ENCODE results near the gene MYBBP1A. TPM values are rescaled to one million over a fixed set of nuclear protein-coding genes. Genes with fewer than 3 reads are reported as not detected.

MYBBP1A gene
- total and polyA plus RNA-seq, 7 donors = 28.5 to 63.2 (median 41.0) TPM

DNA sequence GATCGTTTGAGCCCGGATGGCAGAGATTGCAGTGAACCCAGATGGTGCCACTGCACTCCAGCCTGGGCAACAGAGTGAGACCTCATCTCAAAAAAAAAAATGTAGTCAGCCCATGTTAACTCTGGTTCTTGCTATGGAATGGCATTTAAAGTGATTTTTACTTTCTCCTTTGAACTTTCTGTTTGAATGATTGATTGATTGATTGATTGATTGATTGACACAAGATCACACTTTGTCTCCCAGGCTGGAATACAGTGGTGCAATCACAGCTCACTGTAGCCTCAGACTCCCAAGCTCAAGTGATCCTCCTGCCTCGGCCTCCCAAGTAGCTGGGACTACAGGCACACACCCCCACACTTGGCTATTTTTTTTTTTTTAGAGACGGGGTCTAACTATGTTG lies 46.1 kb upstream of the MYBBP1A start:
- peaks cover 0 to 53% of the 10 kb centered on the region in 2 donors for H3K36me3 ChIP-seq (ENCODE audit: insufficient read depth in 1 of 2, low read depth in 1 of 2)
- peak in 1 of 2 donors; percentile 22 for DNase-seq
- no peaks in the 10 kb centered on the region for H3K27me3 ChIP-seq (ENCODE audit: insufficient read depth in 3 of 3, low read length in 2 of 3)
- TF ChIP-seq, protein P1, sequence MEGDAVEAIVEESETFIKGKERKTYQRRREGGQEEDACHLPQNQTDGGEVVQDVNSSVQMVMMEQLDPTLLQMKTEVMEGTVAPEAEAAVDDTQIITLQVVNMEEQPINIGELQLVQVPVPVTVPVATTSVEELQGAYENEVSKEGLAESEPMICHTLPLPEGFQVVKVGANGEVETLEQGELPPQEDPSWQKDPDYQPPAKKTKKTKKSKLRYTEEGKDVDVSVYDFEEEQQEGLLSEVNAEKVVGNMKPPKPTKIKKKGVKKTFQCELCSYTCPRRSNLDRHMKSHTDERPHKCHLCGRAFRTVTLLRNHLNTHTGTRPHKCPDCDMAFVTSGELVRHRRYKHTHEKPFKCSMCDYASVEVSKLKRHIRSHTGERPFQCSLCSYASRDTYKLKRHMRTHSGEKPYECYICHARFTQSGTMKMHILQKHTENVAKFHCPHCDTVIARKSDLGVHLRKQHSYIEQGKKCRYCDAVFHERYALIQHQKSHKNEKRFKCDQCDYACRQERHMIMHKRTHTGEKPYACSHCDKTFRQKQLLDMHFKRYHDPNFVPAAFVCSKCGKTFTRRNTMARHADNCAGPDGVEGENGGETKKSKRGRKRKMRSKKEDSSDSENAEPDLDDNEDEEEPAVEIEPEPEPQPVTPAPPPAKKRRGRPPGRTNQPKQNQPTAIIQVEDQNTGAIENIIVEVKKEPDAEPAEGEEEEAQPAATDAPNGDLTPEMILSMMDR (IDR thresholded peaks at IDR 0.05) = no peak
- 70 to 85% (median 79%) methylated on average over 4 of the region's 4 CpGs for WGBS, 3 donors
- H3K4me1 ChIP-seq = peaks cover 90% of the 10 kb centered on the region
- ATAC-seq = no peak
- peak overlapping the region; percentile 13 for H3K4me3 ChIP-seq
- intact Hi-C loops (cut with DNase I) = loop anchor here in 1 of 2 donors (2.0 kb wide), 1 partner anchor 15 kb away; no protein-coding TSS in a partner anchor
- no peaks in the 10 kb centered on the region for H3K9me3 ChIP-seq
- peak overlapping the region; percentile 84 for H3K27ac ChIP-seq

DNA sequence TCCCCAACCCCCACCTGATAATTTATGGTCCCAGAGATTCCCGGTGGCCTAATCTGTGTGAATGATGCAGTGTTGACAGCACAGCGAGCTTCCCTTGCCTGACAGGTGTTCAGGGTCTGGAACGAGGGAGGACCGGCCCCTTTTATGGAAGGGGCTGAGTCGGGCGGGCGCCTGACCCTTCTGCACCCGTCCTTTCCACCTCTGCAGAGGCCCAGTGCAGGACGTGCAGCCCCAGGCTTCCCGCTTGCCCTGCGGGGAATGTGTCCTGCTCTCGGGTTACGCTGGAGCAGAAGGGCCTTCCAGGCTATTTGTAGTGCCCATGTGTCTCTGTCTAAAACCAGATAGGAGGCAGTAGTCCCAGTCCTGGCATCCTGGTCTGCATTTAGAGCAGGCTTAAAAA lies 45.4 kb upstream of the MYBBP1A start:
- peaks cover 87% of the 10 kb centered on the region for H3K4me1 ChIP-seq
- peak; percentile 82 to 95 for DNase-seq
- H3K9me3 ChIP-seq = no peaks in the 10 kb centered on the region
- intact Hi-C loops (cut with DNase I) = loop anchor here in 1 of 2 donors (2.0 kb wide), 1 partner anchor 14 kb away; no protein-coding TSS in a partner anchor
- H3K27ac ChIP-seq = peak overlapping the region; percentile 84
- H3K36me3 ChIP-seq (ENCODE audit: insufficient read depth in 1 of 2, low read depth in 1 of 2) = peaks cover 0 to 50% of the 10 kb centered on the region in 2 donors
- WGBS, 3 donors = 24 to 31% (median 26%) methylated on average over 13 of the region's 13 CpGs
- TF ChIP-seq, protein P1 (IDR thresholded peaks at IDR 0.05) = peak; percentile 24
- ATAC-seq = peak; percentile 65 to 75 (median 66)
- no peaks in the 10 kb centered on the region for H3K27me3 ChIP-seq (ENCODE audit: insufficient read depth in 3 of 3, low read length in 2 of 3)
- H3K4me3 ChIP-seq = no peak overlapping the region

DNA sequence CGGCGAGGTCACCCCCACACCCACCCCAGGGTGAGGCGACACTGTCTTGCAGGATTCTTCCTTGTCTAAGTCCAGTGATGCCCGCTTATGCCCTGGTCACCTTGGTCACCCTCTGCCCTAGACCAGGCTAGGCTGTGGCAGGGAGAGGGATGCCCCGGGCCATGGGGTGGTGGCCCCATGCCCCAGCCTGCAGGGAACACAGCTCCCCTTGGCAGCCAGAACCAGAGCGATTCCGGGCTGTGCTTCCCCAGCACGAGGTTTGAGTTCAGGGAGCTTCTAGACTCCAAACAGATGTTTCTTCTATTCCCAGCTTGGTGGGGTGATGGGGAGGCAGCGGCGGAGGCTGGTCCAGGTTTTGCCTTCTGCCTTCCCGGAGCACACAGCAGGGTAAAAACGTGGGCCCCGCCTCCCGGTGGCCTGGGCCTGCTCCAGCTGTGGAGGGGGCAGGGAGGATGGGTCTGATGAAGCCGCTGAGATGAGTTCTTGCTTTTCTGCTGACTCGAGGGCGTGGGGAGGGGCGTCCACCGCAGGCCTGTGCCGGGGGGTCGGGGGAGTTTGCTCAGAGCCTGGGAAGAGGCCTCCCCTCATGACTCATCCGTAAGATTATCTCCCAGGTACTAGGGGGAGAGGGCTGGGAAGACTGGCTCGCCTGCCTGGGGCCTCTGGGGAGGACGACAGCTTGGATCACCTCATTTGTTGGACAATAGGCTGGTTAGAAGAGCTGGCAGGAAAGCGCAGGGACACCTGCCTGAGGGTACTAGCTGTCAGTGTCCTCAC lies 44.5 kb upstream of the MYBBP1A start:
- DNase-seq (peak; percentile 87 to 92), ATAC-seq (peak; percentile 55 to 66 (median 58))
- Histone ChIP-seq H3K4me3 (peak overlapping the region; percentile 11), H3K4me1 (peaks cover 87% of the 10 kb centered on the region), H3K9me3 (no peaks in the 10 kb centered on the region), H3K27me3 (ENCODE audit: insufficient read depth in 3 of 3, low read length in 2 of 3) (no peaks in the 10 kb centered on the region), H3K27ac (peak overlapping the region; percentile 84), H3K36me3 (ENCODE audit: insufficient read depth in 1 of 2, low read depth in 1 of 2) (peaks cover 0 to 51% of the 10 kb centered on the region in 2 donors)
- WGBS, 3 donors = 12 to 20% (median 16%) methylated on average over 25 of the region's 25 CpGs
- intact Hi-C loops (cut with DNase I) = loop anchor here in 1 of 2 donors (2.0 kb wide), 1 partner anchor 13 kb away; no protein-coding TSS in a partner anchor
- TF ChIP-seq, protein P1 (IDR thresholded peaks at IDR 0.05) = no peak

DNA sequence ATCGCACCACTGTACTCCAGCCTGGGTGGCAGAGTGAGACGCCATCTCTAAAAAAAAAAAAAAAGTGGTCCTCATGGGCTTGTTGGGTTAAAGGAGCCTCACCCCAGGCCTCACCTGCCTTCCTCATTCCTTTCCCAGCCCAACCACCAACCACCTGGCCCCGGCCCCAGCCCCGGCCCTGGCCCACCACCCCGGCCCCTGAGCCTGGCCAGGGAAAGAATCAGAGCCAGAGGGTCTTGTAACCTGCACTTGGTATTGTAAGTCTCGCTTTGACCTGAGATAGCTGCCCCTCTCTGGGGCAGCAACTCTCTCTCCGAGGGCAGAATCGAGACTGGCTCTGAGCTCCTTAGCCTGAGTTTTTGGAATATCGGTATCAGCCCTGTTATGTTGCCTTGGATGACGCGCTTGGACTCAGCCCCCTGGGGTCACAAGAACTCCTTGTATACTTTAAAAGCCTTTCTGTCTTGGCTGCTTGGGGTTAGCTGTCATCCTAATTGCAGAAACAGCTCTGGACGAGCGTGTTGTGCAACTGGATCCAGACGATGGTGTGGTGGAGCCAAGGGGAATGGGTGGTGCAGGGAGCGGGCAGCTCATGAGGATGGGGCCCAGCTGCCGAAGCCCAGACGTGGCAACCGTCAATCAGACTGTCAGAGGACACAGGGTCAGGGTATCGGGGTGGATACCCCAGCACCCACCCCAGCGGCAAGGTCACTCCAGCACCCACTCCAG lies 43.8 kb upstream of the MYBBP1A start:
- 30 to 43% (median 31%) methylated on average over 19 to 20 of the region's 20 CpGs for WGBS, 3 donors
- ATAC-seq = peak; percentile 46 to 66 (median 54)
- Histone ChIP-seq H3K9me3 (no peaks in the 10 kb centered on the region), H3K36me3 (ENCODE audit: insufficient read depth in 1 of 2, low read depth in 1 of 2) (peaks cover 0 to 56% of the 10 kb centered on the region in 2 donors), H3K4me3 (peak overlapping the region; percentile 30), H3K27me3 (ENCODE audit: insufficient read depth in 3 of 3, low read length in 2 of 3) (no peaks in the 10 kb centered on the region), H3K27ac (peak overlapping the region; percentile 84), H3K4me1 (peaks cover 89% of the 10 kb centered on the region)
- TF ChIP-seq, protein P1 (IDR thresholded peaks at IDR 0.05) = no peak
- DNase-seq = peak; percentile 78 to 90
- intact Hi-C loops (cut with DNase I) = no loop called here

Measured in psoas muscle (tissue), 8 donors.